ENCODE measurements around the gene KRTAP4-8. TPM values are rescaled to one million over a fixed set of nuclear protein-coding genes. Genes with fewer than 3 reads are reported as not detected.

KRTAP4-8 gene
- total RNA-seq, 1 donor from 2014 or later, result not detected

DNA sequence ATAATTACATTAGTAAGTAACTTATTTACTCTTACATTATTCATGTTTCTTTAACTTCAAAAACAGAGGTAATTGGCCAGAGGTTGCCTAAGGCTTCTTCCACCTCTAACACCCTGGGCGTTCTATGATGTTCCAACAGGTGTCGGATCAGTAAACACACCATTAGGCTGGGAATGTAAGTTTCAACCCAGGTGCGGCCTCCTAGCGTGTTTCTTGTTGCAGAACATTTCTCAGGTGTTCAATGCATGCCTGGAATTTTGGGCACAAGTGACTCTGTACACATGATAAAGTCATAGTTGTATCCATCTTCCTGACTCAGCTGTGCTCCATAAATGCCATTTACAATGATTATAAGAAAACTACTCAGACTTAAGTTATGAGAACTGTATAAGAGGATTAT lies 43.9 kb downstream of the KRTAP4-8 start:
- no peaks in the 10 kb centered on the region for H3K27me3 ChIP-seq (ENCODE audit: control insufficient read depth, insufficient read depth, low read length)
- H3K4me3 ChIP-seq (ENCODE audit: low read depth, low read length), result no peak overlapping the region
- no peak for DNase-seq (ENCODE audit: low read depth)
- no peak for TF ChIP-seq CTCF (IDR thresholded peaks at IDR 0.05; ENCODE audit: insufficient read depth, low read length, poor library complexity, severe bottlenecking)
- no peaks in the 10 kb centered on the region for H3K36me3 ChIP-seq (ENCODE audit: control insufficient read depth, insufficient read depth, low read length)

GRCh38 chr17:41052566-41052965 lies 45.4 kb downstream of the KRTAP4-8 start:
- DNase-seq (ENCODE audit: low read depth), result no peak
- no peak overlapping the region for H3K4me3 ChIP-seq (ENCODE audit: low read depth, low read length)
- TF ChIP-seq CTCF (IDR thresholded peaks at IDR 0.05; ENCODE audit: insufficient read depth, low read length, poor library complexity, severe bottlenecking), result no peak
- no peaks in the 10 kb centered on the region for H3K36me3 ChIP-seq (ENCODE audit: control insufficient read depth, insufficient read depth, low read length)
- no peaks in the 10 kb centered on the region for H3K27me3 ChIP-seq (ENCODE audit: control insufficient read depth, insufficient read depth, low read length)

GRCh38 chr17:41049110-41049509 lies 48.8 kb downstream of the KRTAP4-8 start:
- no peak for TF ChIP-seq CTCF (IDR thresholded peaks at IDR 0.05; ENCODE audit: insufficient read depth, low read length, poor library complexity, severe bottlenecking)
- no peaks in the 10 kb centered on the region for H3K27me3 ChIP-seq (ENCODE audit: control insufficient read depth, insufficient read depth, low read length)
- DNase-seq (ENCODE audit: low read depth), result no peak
- no peak overlapping the region for H3K4me3 ChIP-seq (ENCODE audit: low read depth, low read length)
- H3K36me3 ChIP-seq (ENCODE audit: control insufficient read depth, insufficient read depth, low read length), result no peaks in the 10 kb centered on the region

DNA sequence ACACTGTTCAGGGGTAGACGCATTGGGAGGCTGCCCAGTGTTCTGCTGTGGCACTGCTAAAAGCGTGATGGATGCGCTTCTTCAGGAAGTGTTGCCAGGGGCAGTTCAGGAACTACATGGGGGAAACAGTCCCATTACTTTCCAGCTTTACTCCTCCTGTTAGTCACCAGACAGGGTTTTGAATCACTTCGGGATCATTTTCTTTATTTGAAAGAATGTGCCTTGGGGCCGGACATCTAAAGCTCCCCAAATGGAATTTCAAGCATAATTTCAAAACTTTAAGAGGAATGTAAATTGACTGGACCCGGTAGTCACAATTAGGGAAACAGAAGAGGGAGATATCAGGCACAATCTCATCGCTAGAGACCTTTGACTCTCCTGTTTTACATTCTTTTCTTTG lies 49.5 kb downstream of the KRTAP4-8 start:
- no peak for DNase-seq (ENCODE audit: low read depth)
- no peak for TF ChIP-seq CTCF (IDR thresholded peaks at IDR 0.05; ENCODE audit: insufficient read depth, low read length, poor library complexity, severe bottlenecking)
- Histone ChIP-seq H3K36me3 (ENCODE audit: control insufficient read depth, insufficient read depth, low read length) (no peaks in the 10 kb centered on the region), H3K27me3 (ENCODE audit: control insufficient read depth, insufficient read depth, low read length) (no peaks in the 10 kb centered on the region), H3K4me3 (ENCODE audit: low read depth, low read length) (no peak overlapping the region)

Other genes with a start within 250 kb of the KRTAP4-8 start
- gene KRT12, start 230.9 kb downstream of the KRTAP4-8 start, total RNA-seq, result not detected in 2 replicates
- gene KRT20, start 212.9 kb downstream of the KRTAP4-8 start, total RNA-seq, result not detected in 2 replicates
- 24.2 and 25.9 TPM in 2 replicates for gene KRT23, start 160.5 kb downstream of the KRTAP4-8 start, total RNA-seq
- not detected in 2 replicates for gene KRT39, start 131.2 kb downstream of the KRTAP4-8 start, total RNA-seq
- not detected in 2 replicates for gene KRT40, start 113.8 kb downstream of the KRTAP4-8 start, total RNA-seq
- not detected in 2 replicates for gene KRTAP3-3, start 104.0 kb downstream of the KRTAP4-8 start, total RNA-seq
- gene KRTAP3-2, start 98.2 kb downstream of the KRTAP4-8 start, total RNA-seq, result not detected in 2 replicates
- gene KRTAP3-1, start 89.0 kb downstream of the KRTAP4-8 start, total RNA-seq, result not detected in 2 replicates
- gene KRTAP1-5, start 70.9 kb downstream of the KRTAP4-8 start, total RNA-seq, result not detected in 2 replicates
- gene KRTAP1-4, start 67.9 kb downstream of the KRTAP4-8 start, total RNA-seq, result not detected in 2 replicates
- gene KRTAP1-3, start 63.3 kb downstream of the KRTAP4-8 start, total RNA-seq, result not detected in 2 replicates
- not detected in 2 replicates for gene KRTAP1-1, start 56.7 kb downstream of the KRTAP4-8 start, total RNA-seq
- gene KRTAP2-1, start 50.8 kb downstream of the KRTAP4-8 start, total RNA-seq, result not detected in 2 replicates
- gene KRTAP2-2, start 42.9 kb downstream of the KRTAP4-8 start, total RNA-seq, result not detected in 2 replicates
- 4.3 and 5.2 TPM in 2 replicates for gene KRTAP2-3, start 38.0 kb downstream of the KRTAP4-8 start, total RNA-seq
- not detected in 2 replicates for gene KRTAP2-4, start 32.3 kb downstream of the KRTAP4-8 start, total RNA-seq
- gene KRTAP4-7, start 14.0 kb downstream of the KRTAP4-8 start, total RNA-seq, result not detected in 2 replicates
- gene KRTAP4-16, start 4.1 kb upstream of the KRTAP4-8 start, total RNA-seq, result not detected in 2 replicates
- not detected in 2 replicates for gene KRTAP4-9, start 7.2 kb upstream of the KRTAP4-8 start, total RNA-seq
- not detected in 2 replicates for gene KRTAP4-11, start 20.2 kb upstream of the KRTAP4-8 start, total RNA-seq
- gene KRTAP4-12, start 26.0 kb upstream of the KRTAP4-8 start, total RNA-seq, result not detected in 2 replicates
- gene KRTAP4-6, start 42.4 kb upstream of the KRTAP4-8 start, total RNA-seq, result not detected in 2 replicates
- not detected in 2 replicates for gene KRTAP4-5, start 51.7 kb upstream of the KRTAP4-8 start, total RNA-seq
- gene KRTAP4-4, start 62.6 kb upstream of the KRTAP4-8 start, total RNA-seq, result not detected in 2 replicates
- not detected in 2 replicates for gene KRTAP4-3, start 70.1 kb upstream of the KRTAP4-8 start, total RNA-seq
- gene KRTAP4-2, start 80.1 kb upstream of the KRTAP4-8 start, total RNA-seq, result not detected in 2 replicates
- gene KRTAP4-1, start 86.8 kb upstream of the KRTAP4-8 start, total RNA-seq, result not detected in 2 replicates
- not detected in 2 replicates for gene KRTAP9-1, start 91.7 kb upstream of the KRTAP4-8 start, total RNA-seq
- not detected in 2 replicates for gene KRTAP9-2, start 128.5 kb upstream of the KRTAP4-8 start, total RNA-seq
- gene KRTAP9-3, start 134.3 kb upstream of the KRTAP4-8 start, total RNA-seq, result not detected in 2 replicates
- not detected in 2 replicates for gene KRTAP9-8, start 139.9 kb upstream of the KRTAP4-8 start, total RNA-seq
- not detected in 2 replicates for gene KRTAP9-4, start 151.5 kb upstream of the KRTAP4-8 start, total RNA-seq
- not detected in 2 replicates for gene KRTAP9-9, start 157.2 kb upstream of the KRTAP4-8 start, total RNA-seq
- gene KRTAP9-6, start 167.2 kb upstream of the KRTAP4-8 start, total RNA-seq, result not detected in 2 replicates
- gene KRTAP9-7, start 177.6 kb upstream of the KRTAP4-8 start, total RNA-seq, result not detected in 2 replicates
- not detected in 2 replicates for gene KRTAP29-1, start 204.7 kb upstream of the KRTAP4-8 start, total RNA-seq
- gene KRTAP16-1, start 211.2 kb upstream of the KRTAP4-8 start, total RNA-seq, result not detected in 2 replicates
- not detected in 2 replicates for gene KRTAP17-1, start 217.6 kb upstream of the KRTAP4-8 start, total RNA-seq